HepG2 (cell line): ENCODE data around the gene POU2AF3. TPM values are rescaled to one million over a fixed set of nuclear protein-coding genes. Genes with fewer than 3 reads are reported as not detected.

ENCODE experiments used
- ASH2L ChIP-seq: fragments of 300-600, 200-600 bp; sonication (generic); IDR thresholded peaks from 2 replicates; pipeline ENCODE4 v1.7.0; 2017; ENCODE audit warnings: low read depth, mild to moderate bottlenecking, moderate library complexity, mixed read lengths, low read length; ENCODE audit not compliant: insufficient read length
- FOXA3 ChIP-seq: IDR thresholded peaks from 2 replicates; pipeline ENCODE4 v1.6.1; 2016; ENCODE audit warnings: missing genetic modification reagents, missing compliant biosample characterization
- FOXK1 ChIP-seq: sonication (generic); formaldehyde crosslinking; IDR thresholded peaks from 2 replicates; pipeline ENCODE4 v1.4.0; 2020; ENCODE audit warnings: low read depth, missing genetic modification reagents, borderline replicate concordance
- FOXO1 ChIP-seq: sonication (generic); formaldehyde crosslinking; IDR thresholded peaks from 2 replicates; pipeline ENCODE4 v1.4.0; 2020; ENCODE audit warnings: missing genetic modification reagents
- FOXP1 ChIP-seq, 2 experiments: fragments of 450-650 bp in 1 of 2; IDR thresholded peaks; 2 replicates each; pipeline ENCODE4 v1.6.1; 2017 to 2018; ENCODE audit warnings: antibody characterized with exemption in 1 of 2
- FOXP4 ChIP-seq: sonication (generic); formaldehyde crosslinking; IDR thresholded peaks from 2 replicates; pipeline ENCODE4 v1.4.0; 2020; ENCODE audit warnings: missing genetic modification reagents
- GMEB2 ChIP-seq: IDR thresholded peaks from 2 replicates; pipeline ENCODE4 v1.6.1; 2016; ENCODE audit warnings: missing biosample characterization, missing genetic modification reagents, low read depth
- KDM6A ChIP-seq: IDR thresholded peaks from 2 replicates; pipeline ENCODE4 v1.6.1; 2016; ENCODE audit warnings: low read depth
- MED1 ChIP-seq: sonication (generic); formaldehyde crosslinking; IDR thresholded peaks from 2 replicates; pipeline ENCODE4 v1.4.0; 2020; ENCODE audit warnings: missing genetic modification reagents
- RFX1 ChIP-seq: fragments of 450-650 bp; IDR thresholded peaks from 2 replicates; pipeline ENCODE4 v1.6.1; 2017
- RFX3 ChIP-seq: IDR thresholded peaks from 2 replicates; pipeline ENCODE4 v1.6.1; 2016; ENCODE audit warnings: missing biosample characterization, missing genetic modification reagents
- SAP130 ChIP-seq: IDR thresholded peaks from 2 replicates; pipeline ENCODE4 v1.6.1; 2016; ENCODE audit warnings: low read depth
- SMAD1 ChIP-seq: sonication (generic); formaldehyde crosslinking; IDR thresholded peaks from 2 replicates; pipeline ENCODE4 v1.4.0; 2020; ENCODE audit warnings: missing genetic modification reagents, low read depth, mild to moderate bottlenecking, borderline replicate concordance
- SOX13 ChIP-seq, 3 experiments: fragments of 450-650 bp in 1 of 3; sonication (generic) in 1 of 3; formaldehyde crosslinking in 1 of 3; IDR thresholded peaks in 2 of 3; conservative IDR thresholded peaks in 1 of 3; 2 replicates each; pipeline versions ENCODE4 v1.5.0 to v1.6.1; 2016 to 2020; ENCODE audit warnings: antibody characterized with exemption in 1 of 3, mild to moderate bottlenecking in 1 of 3, missing compliant biosample characterization in 1 of 3, missing genetic modification reagents in 1 of 3, moderate library complexity in 1 of 3
- SOX5 ChIP-seq: IDR thresholded peaks from 2 replicates; pipeline ENCODE4 v1.6.1; 2016; ENCODE audit warnings: borderline replicate concordance
- TEAD3 ChIP-seq: optimal IDR thresholded peaks from 2 replicates; pipeline ENCODE3; 2016; ENCODE audit warnings: borderline replicate concordance
- ZBED4 ChIP-seq: sonication (generic); formaldehyde crosslinking; IDR thresholded peaks from 2 replicates; pipeline ENCODE4 v1.4.0; 2020; ENCODE audit warnings: missing genetic modification reagents, borderline replicate concordance
- ZBTB3 ChIP-seq: sonication (generic); formaldehyde crosslinking; IDR thresholded peaks from 2 replicates; pipeline ENCODE4 v1.4.0; 2020; ENCODE audit warnings: low read depth, mild to moderate bottlenecking, moderate library complexity, missing genetic modification reagents, borderline replicate concordance
- ZNF292 ChIP-seq: sonication (generic); formaldehyde crosslinking; IDR thresholded peaks from 2 replicates; pipeline ENCODE4 v1.8.1; 2022; ENCODE audit warnings: mild to moderate bottlenecking, low read depth, missing genetic modification reagents, borderline replicate concordance
- ZNF780A ChIP-seq: sonication (generic); formaldehyde crosslinking; IDR thresholded peaks from 2 replicates; pipeline ENCODE4 v1.8.0; 2022; ENCODE audit warnings: mild to moderate bottlenecking, missing genetic modification reagents, moderate library complexity
- polyA plus RNA-seq, 8 experiments: library from polyadenylated mRNA; depleted of rRNA in 3 of 8; stranded (reverse) in 7 of 8; unstranded in 1 of 8; fragments of >200 nt; fragmentation: Illumina TruSeq in 4 of 8; extraction: Trizol in 4 of 8; gene quantifications; 2 replicates each; pipeline versions ENCODE4 v1.2.1 to v1.2.3, GENCODE V29; 2011 to 2016; ENCODE audit warnings: low read depth in 4 of 8, missing spikeins in 1 of 8, mixed read lengths in 1 of 8; ENCODE audit not compliant: insufficient read depth in 1 of 8
- total RNA-seq, 5 experiments: library from RNA; depleted of rRNA; stranded (reverse); fragments of >200 nt; fragmentation: Illumina TruSeq; extraction: Trizol; gene quantifications; 2 replicates each; pipeline ENCODE4 v1.2.3, GENCODE V29; 2016; ENCODE audit warnings: low read depth in 1 of 5

The POU2AF3 gene
- total and polyA plus RNA-seq, 2 of the 13 experiments (the other 11 are each of a cell fraction or from before 2014, with no cell fraction given), result 7.8 to 71.2 TPM

GRCh38 chr11:111269146-111269868 is 29.0 kb upstream of the POU2AF3 start (continued):
- TF ChIP-seq ZBED4 (no peak), FOXK1 (CRISPR knock-in tag) (peak; percentile 20; the same call in 1 of the 2 replicates), KDM6A (peak; percentile 30; the same call in 1 of the 2 replicates), ASH2L (peak; percentile 56), ZBTB3 (no peak), GMEB2 (no peak), SOX13 (IDR thresholded peaks at IDR 0.05) (no peak), SOX13 (CRISPR knock-in tag; conservative IDR thresholded peaks at IDR 0.05 in 1 of 2, IDR thresholded peaks at IDR 0.05 in 1 of 2) (peak in 1 of 2 experiments; percentile 45; a peak in 2 of 4 replicates), ZNF292 (CRISPR knock-in tag) (no peak), RFX3 (CRISPR knock-in tag) (0 out of 2 replicates have a peak, but pooled peaks have one; percentile 52), FOXO1 (no peak; the same call in 1 of the 2 replicates), SOX5 (CRISPR knock-in tag) (peak; percentile 50; the same call in 1 of the 2 replicates), ZNF780A (peak; percentile 98), SAP130 (CRISPR knock-in tag) (peak; percentile 40; the same call in 1 of the 2 replicates), FOXP4 (CRISPR knock-in tag) (peak; percentile 80), SMAD1 (CRISPR knock-in tag) (no peak), FOXA3 (CRISPR knock-in tag) (0 out of 2 replicates have a peak, but pooled peaks have one; percentile 27), TEAD3 (CRISPR knock-in tag) (peak; percentile 95), MED1 (CRISPR knock-in tag) (peak; percentile 37; the same call in 1 of the 2 replicates), RFX1 (peak; percentile 71), FOXP1 (IDR thresholded peaks at IDR 0.05) (peak; percentile 86), FOXP1 (CRISPR knock-in tag; IDR thresholded peaks at IDR 0.05) (peak; percentile 88)
